CD4-positive, alpha-beta T cell treated with Interleukin-2 at 100 ng/mL for 4 hours (primary cell): ENCODE measurements around the gene SNTG2.

Experiments
- DNase-seq: peaks from one replicate; pipeline ENCODE4 v3.0.0-alpha.2; 2020; ENCODE audit warnings: low spot score

Gene SNTG2

DNA sequence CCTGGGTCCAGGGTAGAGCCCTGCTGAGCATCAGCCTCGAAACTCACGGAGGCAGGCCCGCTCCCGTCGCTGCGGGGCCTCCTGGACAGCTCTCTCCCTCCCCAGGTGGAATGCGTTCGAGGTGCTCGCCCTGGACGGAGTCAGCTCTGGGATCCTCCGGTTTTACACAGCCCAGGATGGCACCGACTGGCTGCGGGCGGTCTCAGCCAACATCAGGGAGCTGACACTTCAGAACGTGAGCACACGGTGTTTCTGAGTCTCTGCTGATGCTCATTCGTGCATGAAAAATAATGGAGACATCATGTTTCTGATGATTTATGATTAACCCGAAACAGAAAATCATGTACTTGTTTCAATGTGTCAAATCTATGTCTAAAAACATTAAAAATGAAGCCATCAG, 287.1 kb downstream of the SNTG2 start:
- no peak for DNase-seq

DNA sequence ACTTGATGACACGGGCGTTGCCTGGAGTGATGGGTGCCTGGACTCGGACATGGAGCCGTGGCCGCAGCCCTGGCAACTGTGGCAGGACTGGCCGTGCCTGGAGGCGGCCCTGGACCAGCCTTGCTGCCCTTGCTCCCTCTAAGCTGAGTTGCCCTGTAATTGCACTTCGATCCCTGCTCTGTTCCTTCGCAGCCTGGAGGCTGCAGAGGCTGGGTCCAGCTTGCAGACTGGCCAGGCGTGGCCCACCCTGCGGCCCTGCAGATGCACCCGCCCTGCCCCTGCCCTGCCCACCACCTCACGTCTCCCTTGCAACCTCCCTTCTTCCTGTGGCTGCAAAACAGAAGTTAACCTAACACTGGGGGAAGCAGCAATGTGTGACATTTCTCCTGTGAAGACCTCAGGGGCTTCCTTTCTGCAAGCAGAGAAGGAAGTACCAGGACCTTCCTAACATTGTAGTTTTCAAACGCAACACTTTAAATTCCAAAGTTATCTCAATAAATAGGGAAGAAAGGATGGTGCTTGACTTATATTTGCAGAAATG, 288.0 kb downstream of the SNTG2 start:
- DNase-seq: no peak

GRCh38 chr2:1245193-1245592, 294.5 kb downstream of the SNTG2 start:
- no peak for DNase-seq

- no peak for DNase-seq
Observed at GRCh38 chr2:1246239-1246638, 295.6 kb downstream of the SNTG2 start.

- DNase-seq: no peak
Observed at GRCh38 chr2:1246991-1247390, 296.3 kb downstream of the SNTG2 start.

DNA sequence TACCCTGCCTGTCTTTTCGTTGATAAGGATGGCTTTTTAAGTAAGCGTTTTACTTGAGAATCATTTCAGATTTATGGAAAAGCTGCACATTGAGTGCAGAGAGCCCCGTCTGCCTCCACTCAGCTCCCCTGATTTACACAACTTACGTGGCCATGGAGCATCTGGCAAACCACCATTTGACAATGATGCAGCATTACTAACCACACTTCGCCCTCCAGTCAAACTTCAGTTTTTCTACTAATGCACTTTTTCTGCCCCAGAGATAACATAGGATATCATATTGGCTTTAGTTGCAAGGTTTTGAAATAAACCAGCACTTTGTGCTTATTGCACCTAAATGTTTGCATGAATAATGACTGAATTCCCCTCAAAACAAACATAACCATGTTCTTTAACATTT, 297.5 kb downstream of the SNTG2 start:
- DNase-seq: no peak

GRCh38 chr2:1249897-1250687, 299.4 kb downstream of the SNTG2 start:
- DNase-seq: no peak

DNA sequence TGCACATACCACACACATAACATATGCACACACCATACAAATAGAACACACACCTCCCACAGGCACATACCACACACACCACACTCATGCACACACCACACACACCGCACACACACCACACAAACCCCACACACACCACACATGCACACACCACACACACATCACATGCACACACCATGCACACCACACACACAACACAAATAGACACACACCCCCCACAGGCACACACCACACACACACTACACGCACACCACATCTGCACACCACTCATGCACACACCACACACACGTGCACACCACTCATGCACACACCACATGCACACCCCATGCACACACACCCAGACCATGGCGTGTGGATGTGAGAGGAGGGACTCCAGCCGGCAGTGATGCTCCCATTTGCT, 300.9 kb downstream of the SNTG2 start:
- no peak for DNase-seq

DNA sequence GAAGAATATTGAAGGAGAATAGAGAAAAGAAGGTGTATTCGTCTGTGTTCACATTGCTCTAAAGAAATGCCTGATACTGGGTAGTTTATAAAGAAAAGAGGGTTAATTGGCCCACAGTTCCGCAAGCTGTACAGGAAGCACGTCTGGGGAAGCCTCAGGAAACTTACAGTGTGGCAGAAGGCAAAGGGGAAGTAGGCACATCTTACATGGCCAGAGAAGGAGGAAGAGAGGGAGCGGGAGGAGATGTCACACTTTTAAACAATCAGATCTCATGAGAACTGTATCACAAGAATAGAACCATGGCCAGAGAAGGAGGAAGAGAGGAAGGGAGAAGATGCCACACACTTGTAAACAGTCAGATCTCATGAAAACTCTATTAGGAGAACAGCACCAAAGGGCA, 303.0 kb downstream of the SNTG2 start:
- no peak for DNase-seq

DNA sequence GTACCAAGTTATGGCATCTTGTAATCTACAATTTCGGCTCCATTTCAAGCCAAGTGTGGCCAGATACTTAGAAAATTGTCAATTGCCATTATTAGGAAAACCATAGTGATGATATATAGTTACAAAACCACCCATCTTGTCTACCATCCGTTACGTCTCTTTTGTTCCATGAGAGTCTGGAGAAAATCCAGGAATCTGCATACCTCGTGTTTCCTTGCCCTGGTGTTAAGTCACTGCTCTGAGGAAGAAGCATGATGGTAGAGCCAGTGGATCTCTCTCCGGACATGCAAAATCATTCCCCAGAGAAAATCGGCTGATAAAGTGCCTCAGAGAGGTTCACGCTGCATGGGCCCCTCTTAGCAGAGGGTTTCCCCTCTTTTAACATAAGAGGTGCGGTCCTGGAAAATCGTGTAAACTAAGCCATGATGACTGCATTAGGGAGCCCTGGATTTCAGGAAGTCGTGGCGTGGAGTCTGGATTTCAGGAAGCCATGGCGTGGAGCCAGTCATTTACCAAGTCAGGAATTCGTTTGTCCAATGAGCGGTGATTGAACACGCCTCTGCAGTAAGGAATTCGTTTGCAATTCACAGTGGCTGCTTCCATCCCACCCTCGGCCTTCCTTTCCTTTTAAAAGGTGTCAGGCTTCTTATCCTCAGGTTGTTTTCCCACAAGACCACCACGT, 304.2 kb downstream of the SNTG2 start:
- no peak for DNase-seq

- no peak for DNase-seq
Observed at GRCh38 chr2:1256632-1257324, 306.1 kb downstream of the SNTG2 start.

DNA sequence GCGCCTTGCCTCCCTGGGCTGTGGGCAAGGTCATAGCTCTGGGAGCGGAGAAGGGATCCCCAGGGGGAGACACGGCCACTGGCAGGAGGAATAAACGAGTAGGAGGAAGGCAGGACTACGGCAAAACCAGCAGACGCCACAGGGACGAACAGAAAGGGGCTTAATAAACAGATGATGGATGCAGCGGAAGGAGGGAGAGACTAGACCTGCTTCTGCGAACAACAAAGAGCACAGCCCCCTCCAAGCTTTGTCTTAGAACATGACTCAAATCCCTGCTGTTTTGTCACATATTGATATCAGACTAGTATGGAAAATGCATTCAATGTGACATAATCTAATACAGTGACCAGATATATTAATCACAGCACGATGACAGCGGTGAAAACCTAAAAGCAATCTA, 306.7 kb downstream of the SNTG2 start:
- no peak for DNase-seq

DNA sequence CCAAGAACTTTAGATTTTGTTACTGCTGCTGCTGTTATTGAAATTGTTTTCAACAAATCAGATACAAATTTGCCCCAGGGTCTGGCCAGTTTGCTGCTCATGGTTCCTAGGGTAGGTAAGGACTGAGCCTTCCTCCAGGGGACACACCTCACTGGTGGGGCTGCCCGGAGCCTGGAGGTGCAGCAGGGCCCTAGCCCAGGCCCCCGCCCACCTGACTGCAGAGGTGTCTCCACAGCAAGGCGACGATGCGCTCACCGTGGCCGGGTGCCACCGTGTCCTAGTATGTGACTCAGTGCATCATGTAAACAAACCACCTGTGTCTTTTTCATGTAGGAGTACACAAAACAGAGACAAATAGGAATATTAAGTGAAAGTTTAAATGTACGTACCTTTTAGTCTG, 309.1 kb downstream of the SNTG2 start:
- no peak for DNase-seq

GRCh38 chr2:1262609-1263008, 312.0 kb downstream of the SNTG2 start:
- no peak for DNase-seq

DNA sequence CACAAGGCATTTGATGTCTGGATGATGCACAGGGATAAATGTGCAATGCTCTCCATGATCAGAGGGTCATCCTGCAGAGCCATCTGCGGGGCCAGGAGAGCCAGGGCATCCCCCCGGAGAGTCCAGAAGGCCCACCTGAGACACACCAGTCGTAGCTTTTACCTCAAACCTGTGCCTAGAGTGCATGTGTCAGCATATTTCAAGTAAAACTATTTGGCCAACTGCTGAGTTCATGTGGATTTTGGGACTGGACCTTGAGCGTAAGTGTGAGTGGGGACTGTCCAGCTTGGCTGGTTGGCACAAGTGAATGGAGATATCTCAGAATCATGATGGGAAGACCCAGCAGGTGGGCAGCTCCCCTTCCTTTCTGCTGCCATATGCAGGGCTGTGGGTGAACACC, 314.8 kb downstream of the SNTG2 start:
- DNase-seq: no peak

DNA sequence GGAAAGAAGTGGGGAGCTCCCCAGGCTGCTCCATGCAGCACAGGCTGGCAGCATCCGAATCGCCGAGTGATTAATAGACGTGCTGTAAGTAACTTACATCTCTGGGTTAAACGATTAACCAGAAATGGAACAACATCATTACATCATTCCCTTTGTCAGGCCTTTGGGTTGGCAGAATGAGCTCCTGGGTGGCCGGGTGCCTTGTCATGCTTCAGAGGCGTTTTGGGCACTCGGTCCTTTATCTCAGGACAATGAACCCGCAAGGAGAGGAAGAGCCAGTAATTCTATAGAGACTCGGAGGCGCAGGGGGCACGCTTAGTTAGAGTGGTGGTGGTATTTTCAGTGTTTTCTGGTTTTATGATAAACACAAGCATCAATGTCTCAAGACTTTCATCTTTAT, 315.7 kb downstream of the SNTG2 start:
- DNase-seq: no peak

DNA sequence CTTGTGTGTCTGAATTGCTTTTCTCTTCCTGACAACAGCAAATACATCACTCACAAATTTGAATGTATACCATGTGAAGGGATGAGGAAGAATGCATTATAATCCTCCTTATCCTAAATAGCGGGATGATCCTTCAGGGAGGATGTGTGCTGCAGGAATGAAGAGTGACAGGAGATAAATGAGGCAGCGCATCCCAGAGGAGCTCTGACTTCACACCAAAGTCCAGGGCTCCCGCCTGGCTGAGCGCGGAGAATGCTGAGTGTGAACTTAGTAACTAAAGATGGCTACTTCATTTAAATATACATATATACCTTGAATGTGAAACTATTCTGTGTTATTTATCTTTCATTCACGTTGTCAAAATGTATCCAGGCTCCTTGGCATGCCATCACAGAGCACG, 317.4 kb downstream of the SNTG2 start:
- DNase-seq: no peak

DNA sequence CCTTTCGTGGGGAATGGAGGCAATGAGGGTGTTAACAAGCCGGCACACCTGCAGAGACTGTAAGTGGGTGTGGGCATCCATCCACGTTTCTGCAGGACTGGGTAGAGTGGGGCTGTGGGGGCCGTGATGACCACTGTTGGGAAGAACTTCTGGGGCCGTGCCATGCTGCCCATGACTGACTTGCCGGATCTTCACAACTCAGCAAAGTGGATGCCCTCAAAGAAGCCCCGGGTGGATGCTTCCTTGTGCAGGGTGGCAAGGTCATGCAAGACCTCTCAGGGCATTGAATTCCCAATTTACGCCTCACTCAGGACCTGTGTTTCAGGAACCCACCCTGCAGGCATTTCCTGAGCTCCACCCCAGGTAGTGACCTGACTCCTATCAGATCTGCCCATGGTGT, 319.2 kb downstream of the SNTG2 start:
- no peak for DNase-seq

DNA sequence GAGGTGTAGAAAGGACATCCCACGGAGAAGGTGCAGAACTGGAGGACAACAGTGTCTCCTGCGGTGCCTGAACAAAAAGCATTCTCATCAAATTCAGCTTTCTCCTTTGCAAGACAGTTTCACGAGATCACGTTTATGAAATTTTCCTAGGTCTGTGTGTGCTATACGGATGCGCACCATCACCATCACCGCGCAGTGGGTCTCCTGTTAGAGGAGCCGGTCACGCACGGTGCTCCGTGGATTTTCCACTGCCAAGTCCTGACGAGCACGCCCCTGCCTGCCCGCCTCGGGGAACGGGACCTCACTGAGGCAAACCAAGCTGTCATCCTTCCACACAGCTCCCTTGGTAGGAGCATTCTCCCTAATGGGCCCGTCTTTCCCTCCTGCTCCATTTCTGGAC, 322.2 kb downstream of the SNTG2 start:
- no peak for DNase-seq

DNA sequence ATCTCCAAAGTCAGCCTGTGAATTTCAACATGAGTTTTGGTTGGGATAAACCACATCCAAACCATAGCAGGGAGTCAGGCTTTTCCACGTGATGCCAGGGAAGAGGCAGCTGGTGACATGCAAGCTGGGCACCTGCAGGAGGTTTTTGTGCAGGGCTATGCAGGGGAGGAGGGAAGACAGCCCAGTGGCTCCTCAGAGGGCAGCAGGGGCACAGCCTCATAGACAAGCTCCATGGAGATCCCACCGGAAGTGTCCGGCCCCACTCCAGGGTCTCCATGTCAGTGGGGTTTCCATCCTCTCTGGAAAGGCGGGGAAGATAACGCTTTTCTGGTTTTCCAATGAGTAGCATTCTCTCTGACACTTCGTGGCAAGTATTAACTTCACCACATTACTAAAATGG, 327.0 kb downstream of the SNTG2 start:
- no peak for DNase-seq

GRCh38 chr2:1278125-1278524, 327.5 kb downstream of the SNTG2 start:
- no peak for DNase-seq

GRCh38 chr2:1278861-1279260, 328.2 kb downstream of the SNTG2 start:
- DNase-seq: no peak

GRCh38 chr2:1282552-1282951, 331.9 kb downstream of the SNTG2 start:
- no peak for DNase-seq
